Measurements from ENCODE around the gene RNF220. TPM values are rescaled to one million over a fixed set of nuclear protein-coding genes. Genes with fewer than 3 reads are reported as not detected.

RNF220 gene
- total and polyA plus RNA-seq, 12 donors, result 41.8 to 82.5 (median 58.0) TPM

DNA sequence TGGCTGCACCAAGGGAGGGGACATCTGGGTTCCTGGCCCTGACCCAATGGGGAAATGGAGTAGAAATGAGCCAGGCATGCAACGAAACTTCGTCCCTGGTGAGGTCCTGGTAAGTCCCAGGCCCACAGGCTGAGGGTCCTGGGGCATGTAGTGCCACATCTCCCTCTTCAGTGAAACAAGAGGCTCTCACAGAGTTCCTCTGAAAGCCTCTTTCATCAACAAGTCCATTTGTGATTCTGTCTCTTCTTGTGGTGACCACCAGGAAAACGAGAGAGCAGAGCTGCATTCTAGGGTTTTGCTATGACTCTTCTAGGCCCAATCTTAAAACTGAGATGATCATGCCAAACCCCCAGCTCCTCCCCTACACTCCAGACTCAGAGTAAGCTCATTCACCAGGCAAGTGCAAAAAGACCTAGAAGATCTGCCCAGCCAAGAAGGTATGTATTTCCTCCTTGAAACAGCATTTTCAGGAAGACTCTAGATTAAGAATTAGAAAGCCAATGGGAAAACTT lies 24.3 kb upstream of the RNF220 start:
- TF ChIP-seq, protein P1, sequence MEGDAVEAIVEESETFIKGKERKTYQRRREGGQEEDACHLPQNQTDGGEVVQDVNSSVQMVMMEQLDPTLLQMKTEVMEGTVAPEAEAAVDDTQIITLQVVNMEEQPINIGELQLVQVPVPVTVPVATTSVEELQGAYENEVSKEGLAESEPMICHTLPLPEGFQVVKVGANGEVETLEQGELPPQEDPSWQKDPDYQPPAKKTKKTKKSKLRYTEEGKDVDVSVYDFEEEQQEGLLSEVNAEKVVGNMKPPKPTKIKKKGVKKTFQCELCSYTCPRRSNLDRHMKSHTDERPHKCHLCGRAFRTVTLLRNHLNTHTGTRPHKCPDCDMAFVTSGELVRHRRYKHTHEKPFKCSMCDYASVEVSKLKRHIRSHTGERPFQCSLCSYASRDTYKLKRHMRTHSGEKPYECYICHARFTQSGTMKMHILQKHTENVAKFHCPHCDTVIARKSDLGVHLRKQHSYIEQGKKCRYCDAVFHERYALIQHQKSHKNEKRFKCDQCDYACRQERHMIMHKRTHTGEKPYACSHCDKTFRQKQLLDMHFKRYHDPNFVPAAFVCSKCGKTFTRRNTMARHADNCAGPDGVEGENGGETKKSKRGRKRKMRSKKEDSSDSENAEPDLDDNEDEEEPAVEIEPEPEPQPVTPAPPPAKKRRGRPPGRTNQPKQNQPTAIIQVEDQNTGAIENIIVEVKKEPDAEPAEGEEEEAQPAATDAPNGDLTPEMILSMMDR (IDR thresholded peaks at IDR 0.05), result no peak
- Histone ChIP-seq H3K27ac (no peak overlapping the region), H3K4me1 (no peaks in the 10 kb centered on the region), H3K36me3 (no peaks in the 10 kb centered on the region), H3K9me3 (no peaks in the 10 kb centered on the region), H3K4me3 (no peak overlapping the region), H3K27me3 (peaks cover 0 to 1% (median 0%) of the 10 kb centered on the region in 7 donors)
- no peak for ATAC-seq
- DNase-seq, result no peak
- WGBS, 2 donors, result 74 to 81% methylated on average over 3 of the region's 3 CpGs
- intact Hi-C loops (cut with DNase I), result no loop called here

DNA sequence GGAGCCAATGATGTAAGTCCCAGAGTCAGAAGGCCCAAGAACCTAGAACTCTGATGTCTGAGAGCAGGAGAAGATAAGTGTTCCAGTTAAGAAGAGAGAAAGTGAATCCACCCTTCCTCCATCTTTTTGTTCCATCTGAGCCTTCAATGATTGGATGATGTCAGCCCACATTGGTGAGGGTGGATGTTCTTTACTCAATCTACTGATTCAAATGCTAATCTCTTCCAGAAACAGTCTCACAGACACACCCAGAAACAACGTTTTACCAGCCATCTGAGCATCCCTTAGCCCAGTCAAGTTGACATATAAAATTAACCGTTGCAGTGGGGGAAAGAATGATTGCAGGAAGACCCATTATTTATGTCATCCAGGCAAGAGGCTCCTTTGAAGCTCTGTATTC lies 16.5 kb upstream of the RNF220 start:
- Histone ChIP-seq H3K4me3 (no peak overlapping the region), H3K36me3 (no peaks in the 10 kb centered on the region), H3K9me3 (no peaks in the 10 kb centered on the region), H3K4me1 (no peaks in the 10 kb centered on the region), H3K27me3 (peaks cover 0 to 53% (median 17%) of the 10 kb centered on the region in 7 donors), H3K27ac (no peak overlapping the region)
- 65 to 67% methylated on average over 2 of the region's 2 CpGs for WGBS, 2 donors
- DNase-seq, result no peak
- intact Hi-C loops (cut with DNase I), result no loop called here
- TF ChIP-seq, protein P1 (IDR thresholded peaks at IDR 0.05), result no peak
- no peak for ATAC-seq

DNA sequence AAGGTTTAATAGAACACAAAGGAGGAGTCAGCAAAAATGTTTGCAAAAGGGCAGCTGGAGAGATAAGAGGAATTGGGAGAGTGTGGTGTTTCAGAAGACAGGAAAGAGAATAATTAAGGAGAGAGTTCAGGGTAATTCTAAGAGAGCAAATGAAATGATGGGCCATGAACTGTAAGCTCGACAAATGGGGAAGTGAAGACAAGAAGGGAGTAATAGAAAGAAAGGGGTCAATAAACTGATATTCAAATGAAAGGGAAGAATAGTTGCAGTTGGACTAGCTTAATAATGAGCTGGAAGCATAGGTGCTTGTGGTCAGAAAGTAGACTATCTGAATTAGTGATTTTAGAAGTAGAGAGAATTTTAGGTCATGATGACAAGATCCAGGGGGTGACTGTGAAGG lies 15.6 kb upstream of the RNF220 start:
- 72 to 89% methylated on average over 1 of the region's 1 CpG for WGBS, 2 donors
- no peak for DNase-seq
- H3K27me3 ChIP-seq, result peaks cover 0 to 62% (median 23%) of the 10 kb centered on the region in 7 donors

DNA sequence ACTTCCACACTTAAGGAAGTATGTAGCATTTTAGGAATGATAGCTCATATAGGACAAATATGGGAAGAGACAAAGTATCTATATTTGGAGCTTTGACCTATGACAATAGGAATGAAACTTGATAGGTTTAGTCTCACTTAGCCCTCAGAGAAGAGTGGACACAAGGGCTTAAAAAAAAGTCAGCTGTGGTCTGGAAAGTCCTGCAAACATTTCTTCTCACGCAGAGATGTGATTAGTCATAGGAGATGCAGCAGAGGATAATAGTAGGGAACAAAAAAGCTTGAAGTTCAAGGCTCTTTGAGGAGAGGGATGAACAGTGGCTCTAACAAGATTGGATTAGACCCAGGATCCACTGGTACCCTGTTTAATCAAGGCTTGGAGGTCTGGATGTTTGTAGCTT lies 14.8 kb upstream of the RNF220 start:
- H3K36me3 ChIP-seq, result no peaks in the 10 kb centered on the region
- no peak overlapping the region for H3K4me3 ChIP-seq
- 45 to 58% methylated on average over 1 of the region's 1 CpG for WGBS, 2 donors
- intact Hi-C loops (cut with DNase I), result no loop called here
- H3K27me3 ChIP-seq, result peaks cover 0 to 70% (median 31%) of the 10 kb centered on the region in 7 donors
- TF ChIP-seq, protein P1 (IDR thresholded peaks at IDR 0.05), result no peak
- DNase-seq (no peak), ATAC-seq (no peak)
- H3K27ac ChIP-seq, result no peak overlapping the region
- no peaks in the 10 kb centered on the region for H3K4me1 ChIP-seq
- no peaks in the 10 kb centered on the region for H3K9me3 ChIP-seq

More for the DNA sequence above, 15.6 kb upstream of the RNF220 start:
- intact Hi-C loops (cut with DNase I), result no loop called here
- no peak for ATAC-seq
- Histone ChIP-seq H3K9me3 (no peaks in the 10 kb centered on the region), H3K27ac (no peak overlapping the region), H3K4me1 (no peaks in the 10 kb centered on the region), H3K36me3 (no peaks in the 10 kb centered on the region), H3K4me3 (no peak overlapping the region)
- TF ChIP-seq, protein P1 (IDR thresholded peaks at IDR 0.05), result no peak

All from heart right ventricle (tissue), 16 donors.